GM12875 (cell line): ENCODE results near the gene LMAN2L.

ENCODE experiments used
- H3K4me3 ChIP-seq: one replicate; pipeline ENCODE4 v1.5.1; 2011; ENCODE audit warnings: low read depth, low read length, control low read depth
- TF ChIP-seq, protein P1 (sequence below): IDR thresholded peaks from 2 replicates; pipeline ENCODE4 v1.5.1; 2011; ENCODE audit warnings: low read depth, mild to moderate bottlenecking, control low read depth, inconsistent platforms, low read length, moderate library complexity, borderline replicate concordance; ENCODE audit not compliant: insufficient read depth

LMAN2L gene

DNA sequence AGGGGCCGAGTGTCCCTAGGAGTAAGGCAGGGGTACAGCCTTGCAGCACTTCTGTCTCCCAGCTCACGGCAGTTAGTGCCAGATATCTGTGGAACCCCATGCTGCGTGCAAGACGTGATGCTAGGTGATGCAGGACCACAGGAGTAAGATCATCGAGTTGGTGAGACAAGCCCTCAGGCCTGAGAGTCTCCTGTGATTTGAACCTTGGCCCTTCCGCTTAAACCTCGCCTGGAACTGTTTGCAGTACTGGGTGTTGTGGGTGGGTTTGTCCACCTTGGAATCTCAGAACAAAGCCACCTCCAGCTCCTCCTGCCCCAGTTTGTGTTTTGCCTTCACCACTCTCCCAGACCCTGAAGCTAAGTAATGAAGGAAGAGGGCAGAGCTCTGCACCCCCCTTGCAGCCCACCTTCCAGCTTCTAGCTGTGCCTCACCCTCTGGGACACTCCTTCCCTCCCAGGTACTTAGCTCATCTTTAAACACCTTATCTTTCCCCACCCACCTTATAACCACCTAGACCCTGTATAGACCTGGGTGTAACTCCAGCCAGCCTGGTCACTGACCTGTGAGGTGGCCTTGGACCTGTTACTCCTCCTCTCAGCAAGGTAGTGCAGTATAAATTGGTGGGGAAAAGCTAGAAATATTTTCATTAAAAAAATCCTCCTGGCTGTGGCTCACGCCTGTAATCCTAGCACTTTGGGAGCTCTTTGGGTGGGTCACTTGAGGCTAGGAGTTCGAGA, 27.4 kb upstream of the LMAN2L start:
- no peak overlapping the region for H3K4me3 ChIP-seq
- TF ChIP-seq, protein P1, sequence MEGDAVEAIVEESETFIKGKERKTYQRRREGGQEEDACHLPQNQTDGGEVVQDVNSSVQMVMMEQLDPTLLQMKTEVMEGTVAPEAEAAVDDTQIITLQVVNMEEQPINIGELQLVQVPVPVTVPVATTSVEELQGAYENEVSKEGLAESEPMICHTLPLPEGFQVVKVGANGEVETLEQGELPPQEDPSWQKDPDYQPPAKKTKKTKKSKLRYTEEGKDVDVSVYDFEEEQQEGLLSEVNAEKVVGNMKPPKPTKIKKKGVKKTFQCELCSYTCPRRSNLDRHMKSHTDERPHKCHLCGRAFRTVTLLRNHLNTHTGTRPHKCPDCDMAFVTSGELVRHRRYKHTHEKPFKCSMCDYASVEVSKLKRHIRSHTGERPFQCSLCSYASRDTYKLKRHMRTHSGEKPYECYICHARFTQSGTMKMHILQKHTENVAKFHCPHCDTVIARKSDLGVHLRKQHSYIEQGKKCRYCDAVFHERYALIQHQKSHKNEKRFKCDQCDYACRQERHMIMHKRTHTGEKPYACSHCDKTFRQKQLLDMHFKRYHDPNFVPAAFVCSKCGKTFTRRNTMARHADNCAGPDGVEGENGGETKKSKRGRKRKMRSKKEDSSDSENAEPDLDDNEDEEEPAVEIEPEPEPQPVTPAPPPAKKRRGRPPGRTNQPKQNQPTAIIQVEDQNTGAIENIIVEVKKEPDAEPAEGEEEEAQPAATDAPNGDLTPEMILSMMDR: no peak

GRCh38 chr2:96764253-96764637, 24.4 kb upstream of the LMAN2L start:
- H3K4me3 ChIP-seq: peak overlapping the region; percentile 44
- TF ChIP-seq, protein P1: no peak

DNA sequence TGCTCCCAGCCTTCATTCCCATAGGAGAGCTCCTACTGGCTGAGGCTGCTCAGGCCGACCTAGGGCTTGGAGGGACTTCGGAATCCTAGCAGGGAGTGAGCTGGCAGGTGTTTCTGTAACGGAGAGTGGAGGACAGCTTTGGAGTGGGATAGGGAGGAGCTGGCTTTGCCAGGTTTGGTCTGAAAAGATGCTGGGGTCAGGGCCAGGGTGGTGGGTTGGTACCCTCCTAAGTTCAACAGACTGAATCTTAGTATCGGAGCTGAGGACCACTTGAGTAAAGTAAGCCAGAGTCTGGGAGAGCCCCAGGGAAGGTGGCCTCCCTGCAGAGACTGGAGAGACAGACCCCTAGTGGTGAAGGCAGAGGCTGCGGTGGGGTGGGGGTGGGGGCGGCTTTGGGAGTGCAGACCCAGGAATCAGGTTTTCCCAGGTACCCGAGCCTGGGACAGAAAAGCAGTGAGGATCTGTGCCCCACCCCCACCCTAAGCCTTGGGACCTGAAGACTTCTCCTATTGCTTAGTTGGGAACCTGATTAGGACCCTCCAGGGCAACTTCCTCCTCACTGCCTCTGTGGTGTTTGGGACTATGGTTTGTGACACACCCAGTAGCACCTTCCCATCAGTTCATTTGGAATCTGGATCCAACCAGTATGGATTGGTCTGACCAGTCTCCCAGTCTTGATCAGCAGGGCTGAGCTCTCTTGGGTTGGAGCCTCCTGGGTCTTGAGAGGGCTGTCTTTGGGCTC, 23.8 kb upstream of the LMAN2L start:
- TF ChIP-seq, protein P1: peak; percentile 85
- H3K4me3 ChIP-seq: peak overlapping the region; percentile 44

GRCh38 chr2:96762529-96763311, 22.9 kb upstream of the LMAN2L start:
- TF ChIP-seq, protein P1: no peak
- peak overlapping the region; percentile 44 for H3K4me3 ChIP-seq

DNA sequence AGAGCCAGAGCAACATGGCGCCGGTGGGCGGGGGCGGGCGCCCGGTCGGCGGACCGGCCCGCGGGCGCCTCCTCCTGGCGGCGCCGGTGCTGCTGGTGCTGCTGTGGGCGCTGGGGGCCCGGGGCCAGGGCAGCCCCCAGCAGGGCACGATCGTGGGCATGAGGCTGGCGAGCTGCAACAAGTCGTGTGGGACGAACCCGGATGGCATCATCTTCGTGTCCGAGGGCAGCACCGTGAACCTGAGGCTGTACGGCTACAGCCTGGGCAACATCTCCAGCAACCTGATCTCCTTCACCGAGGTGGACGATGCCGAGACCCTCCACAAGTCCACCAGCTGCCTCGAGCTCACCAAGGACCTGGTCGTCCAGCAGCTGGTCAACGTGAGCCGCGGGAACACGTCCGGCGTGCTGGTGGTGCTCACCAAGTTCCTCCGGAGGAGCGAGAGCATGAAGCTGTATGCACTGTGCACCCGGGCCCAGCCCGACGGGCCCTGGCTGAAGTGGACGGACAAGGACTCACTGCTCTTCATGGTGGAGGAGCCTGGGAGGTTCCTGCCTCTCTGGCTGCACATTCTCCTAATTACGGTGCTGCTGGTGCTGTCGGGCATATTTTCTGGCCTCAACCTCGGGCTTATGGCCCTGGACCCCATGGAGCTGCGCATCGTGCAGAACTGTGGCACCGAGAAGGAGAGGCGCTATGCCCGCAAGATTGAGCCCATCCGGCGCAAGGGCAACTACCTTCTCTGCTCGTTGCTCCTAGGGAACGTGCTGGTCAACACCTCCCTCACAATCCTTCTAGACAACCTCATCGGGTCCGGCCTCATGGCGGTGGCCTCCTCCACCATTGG, 21.3 kb upstream of the LMAN2L start:
- TF ChIP-seq, protein P1: peak; percentile 84
- peak overlapping the region; percentile 68 for H3K4me3 ChIP-seq
